B cell (primary cell): ENCODE data around the gene EVA1A. TPM values are rescaled to one million over a fixed set of nuclear protein-coding genes. Genes with fewer than 3 reads are reported as not detected.

Experiments
- ATAC-seq: fragments of 200-7000 bp; cut with Tn5 transposase; one replicate; pipeline ENCODE4 v1.10.0; 2021; ENCODE audit warnings: low read depth, mild to moderate bottlenecking, moderate number of reproducible peaks, moderate library complexity
- CTCF ChIA-PET: fragments of 350-600 bp; sonication (Branson Sonifier 250); formaldehyde crosslinking; loops from one replicate; lab custom pipeline; 2021; ENCODE audit warnings: antibody characterized with exemption, inconsistent platforms; lab: Charles Lee
- POLR2A ChIA-PET: fragments of 350-600 bp; sonication (Branson Sonifier 250); formaldehyde crosslinking; loops from one replicate; lab custom pipeline; 2021; ENCODE audit warnings: antibody characterized with exemption; lab: Charles Lee
- DNase-seq: peaks from one replicate; pipeline ENCODE4 v3.0.0; 2013
- H2AFZ ChIP-seq: 2 replicates; pipeline ENCODE4 v1.6.1; 2012; ENCODE audit warnings: mild to moderate bottlenecking, low read depth, low read length; ENCODE audit not compliant: insufficient read depth, poor library complexity, severe bottlenecking
- H3K27ac ChIP-seq, 2 donors: 1 replicate in 1 of 2; 2 replicates in 1 of 2; pipeline ENCODE4 v1.5.1; 2012 to 2013; ENCODE audit warnings: low read length in 2 of 2, mild to moderate bottlenecking in 2 of 2, moderate library complexity in 1 of 2
- H3K27me3 ChIP-seq, 4 experiments: fragments of 200-600 bp in 1 of 4; sonication (generic) in 1 of 4; replicated peaks in 1 of 4; 1 replicate in 2 of 4; 2 replicates in 2 of 4; pipeline versions ENCODE4 v1.6.1 to v1.7.0; 2013 to 2016; ENCODE audit warnings: low read length in 3 of 4, mild to moderate bottlenecking in 2 of 4, mixed read lengths in 1 of 4, moderate library complexity in 1 of 4; ENCODE audit not compliant: insufficient read depth in 4 of 4, control insufficient read depth in 3 of 4; ENCODE audit errors: control extremely low read depth in 1 of 4
- H3K36me3 ChIP-seq, 2 experiments: replicated peaks in 1 of 2; 1 replicate in 1 of 2; 2 replicates in 1 of 2; pipeline versions ENCODE4 v1.6.1 to v1.7.1; 2013; ENCODE audit warnings: low read length in 1 of 2; ENCODE audit not compliant: insufficient read depth in 2 of 2, control insufficient read depth in 1 of 2; ENCODE audit errors: control extremely low read depth in 1 of 2, extremely low read depth in 1 of 2
- H3K4me1 ChIP-seq, 2 donors: fragments of 200-600 bp in 1 of 2; sonication (generic) in 1 of 2; 1 replicate in 1 of 2; 2 replicates in 1 of 2; pipeline versions ENCODE4 v1.5.1 to v1.6.1; 2013 to 2017; ENCODE audit warnings: low read length in 2 of 2; ENCODE audit not compliant: control insufficient read depth in 2 of 2, insufficient read depth in 2 of 2
- H3K4me2 ChIP-seq: replicated peaks from 2 replicates; pipeline ENCODE3; 2012; ENCODE audit warnings: mild to moderate bottlenecking, low read depth, low read length; ENCODE audit not compliant: poor library complexity, severe bottlenecking
- H3K4me3 ChIP-seq, 5 experiments: fragments of 200-600 bp in 1 of 5; sonication (generic) in 1 of 5; 1 replicate in 3 of 5; 2 replicates in 2 of 5; pipeline versions ENCODE4 v1.5.1 to v1.7.0; 2011 to 2016; ENCODE audit warnings: low read length in 4 of 5, mild to moderate bottlenecking in 4 of 5, low read depth in 2 of 5, control low read depth in 1 of 5, moderate library complexity in 1 of 5; ENCODE audit not compliant: insufficient read depth in 1 of 5; ENCODE audit errors: control extremely low read depth in 1 of 5, extremely low read depth in 1 of 5
- H3K79me2 ChIP-seq: fragments of 200-600 bp; sonication (generic); one replicate; pipeline ENCODE4 v1.6.0; 2016; ENCODE audit warnings: low read length; ENCODE audit not compliant: control insufficient read depth, insufficient read depth
- H3K9ac ChIP-seq: fragments of 200-600 bp; sonication (generic); 2 replicates; pipeline ENCODE4 v1.6.1; 2017; ENCODE audit warnings: mild to moderate bottlenecking, low read length, moderate library complexity
- H3K9me3 ChIP-seq, 3 donors: one replicate each; pipeline versions ENCODE4 v1.6.1 to v1.7.1; 2013; ENCODE audit warnings: low read length in 2 of 3; ENCODE audit not compliant: control insufficient read depth in 2 of 3, insufficient read depth in 1 of 3; ENCODE audit errors: control extremely low read depth in 1 of 3
- H4K20me1 ChIP-seq: 2 replicates; pipeline ENCODE4 v1.6.0; 2012; ENCODE audit warnings: mild to moderate bottlenecking, low read length; ENCODE audit not compliant: insufficient read depth, control insufficient read depth, poor library complexity, severe bottlenecking
- H3K27ac Mint-ChIP-seq: one replicate; pipeline ENCODE4 v1.8.0; 2021; ENCODE audit warnings: mixed read lengths
- H3K27me3 Mint-ChIP-seq: one replicate; pipeline ENCODE4 v1.8.0; 2021; ENCODE audit warnings: mixed read lengths
- H3K4me1 Mint-ChIP-seq: one replicate; pipeline ENCODE4 v1.8.0; 2021; ENCODE audit warnings: mixed read lengths
- H3K4me3 Mint-ChIP-seq: one replicate; pipeline ENCODE4 v1.8.0; 2021; ENCODE audit warnings: mixed read lengths
- H3K9me3 Mint-ChIP-seq: one replicate; pipeline ENCODE4 v1.8.0; 2022; ENCODE audit warnings: mixed read lengths; ENCODE audit not compliant: insufficient read depth
- CTCF ChIP-seq: fragments of 200-600 bp; IDR thresholded peaks from one replicate; pipeline ENCODE4 v1.8.0; 2022; ENCODE audit warnings: antibody characterized with exemption, mild to moderate bottlenecking
- EZH2 ChIP-seq: IDR thresholded peaks from 2 replicates; pipeline ENCODE4 v1.6.1; 2012; ENCODE audit warnings: borderline replicate concordance, low read depth, mild to moderate bottlenecking, moderate library complexity, low read length; ENCODE audit not compliant: insufficient read depth, poor library complexity, severe bottlenecking
- WGBS: methylation state at CpG from one replicate; pipeline ENCODE4 v1.1.5; 2013; ENCODE audit warnings: missing lambda C conversion rate; ENCODE audit not compliant: insufficient coverage; 5-methylcytosine and 5-hydroxymethylcytosine counted together
- intact Hi-C: fragments of 100-400 bp; cut with micrococcal nuclease; formaldehyde crosslinking; loops from one replicate; pipeline ENCODE4 v1.10.0; 2022
- polyA plus RNA-seq: library from polyadenylated mRNA; depleted of rRNA; stranded (reverse); fragments of >200 nt; gene quantifications from 2 replicates; pipeline ENCODE4 v1.2.3, GENCODE V29; 2012
- total RNA-seq, 2 donors: library from RNA; stranded (reverse); fragments of 120-200 nt in 1 of 2; gene quantifications; 1 replicate in 1 of 2; 2 replicates in 1 of 2; pipeline versions ENCODE4 v1.2.3 to v1.2.4, GENCODE V29; 2013 to 2022

The EVA1A gene
- total and polyA plus RNA-seq, 2 donors (not counting 1 experiment from before 2014, with no cell fraction given): not detected

DNA sequence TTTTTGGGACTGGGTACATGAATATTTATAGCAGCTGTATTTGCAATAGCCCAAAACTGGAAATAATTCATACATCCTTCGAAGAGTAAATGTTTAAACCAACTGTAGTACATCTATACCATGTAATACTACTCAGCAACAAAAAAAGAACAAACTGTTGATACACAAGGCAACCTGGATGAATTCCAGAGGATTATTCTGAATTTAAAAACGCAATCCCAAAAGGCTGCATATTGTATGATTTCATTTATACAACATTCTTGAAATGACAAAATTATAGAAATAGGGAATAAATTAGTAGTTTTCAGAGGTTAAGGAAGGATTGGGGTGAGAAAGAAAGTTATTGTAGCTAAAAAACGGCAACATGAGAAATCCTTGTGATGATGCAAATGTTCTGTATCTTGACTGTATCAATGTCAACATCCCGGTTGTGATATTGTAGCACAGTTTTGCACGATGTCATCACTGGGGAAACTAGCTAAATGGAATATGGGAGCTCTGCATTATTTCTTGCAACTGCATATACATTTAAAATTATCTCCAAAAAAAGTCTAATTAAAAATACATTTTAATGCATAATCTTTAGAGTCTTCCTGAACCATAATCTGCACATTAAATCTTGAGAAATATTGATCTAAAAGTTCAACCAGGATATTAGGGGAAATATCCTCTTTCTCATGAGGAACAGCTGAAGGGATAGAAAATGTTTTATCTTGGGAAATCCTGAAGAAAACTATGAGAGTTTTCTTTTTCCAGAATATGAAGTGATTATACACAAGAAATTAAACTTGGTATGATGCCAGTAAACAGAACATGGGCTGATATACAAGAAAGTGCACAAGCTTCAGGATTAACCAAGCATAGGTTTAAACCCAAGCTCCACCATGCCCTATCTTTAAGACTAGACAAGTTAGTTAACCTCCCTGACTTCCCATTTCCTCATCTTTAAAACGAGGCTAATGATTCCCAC, 21.9 kb downstream of the EVA1A start:
- no peak for TF ChIP-seq CTCF
- TF ChIP-seq EZH2: no peak
- CTCF ChIA-PET: no interaction called here
- Mint-ChIP-seq H3K27ac (no peak overlapping the region), H3K9me3 (no peaks in the 10 kb centered on the region), H3K4me1 (no peaks in the 10 kb centered on the region), H3K4me3 (no peak overlapping the region), H3K27me3 (peaks cover 29% of the 10 kb centered on the region)
- Histone ChIP-seq H3K4me1 (no peaks in the 10 kb centered on the region), H3K27me3 (no peaks in the 10 kb centered on the region), H3K9me3 (no peaks in the 10 kb centered on the region), H2AFZ (no peak overlapping the region), H3K4me3 (no peak overlapping the region), H3K4me2 (no peak overlapping the region), H3K27ac (no peak overlapping the region), H3K36me3 (no peaks in the 10 kb centered on the region), H4K20me1 (no peaks in the 10 kb centered on the region), H3K79me2 (no peaks in the 10 kb centered on the region), H3K9ac (no peak overlapping the region)
- WGBS: 88% methylated on average over 1 of the region's 6 CpGs
- DNase-seq (no peak), ATAC-seq (no peak)
- POLR2A ChIA-PET: no interaction called here
- intact Hi-C loops: no loop called here

DNA sequence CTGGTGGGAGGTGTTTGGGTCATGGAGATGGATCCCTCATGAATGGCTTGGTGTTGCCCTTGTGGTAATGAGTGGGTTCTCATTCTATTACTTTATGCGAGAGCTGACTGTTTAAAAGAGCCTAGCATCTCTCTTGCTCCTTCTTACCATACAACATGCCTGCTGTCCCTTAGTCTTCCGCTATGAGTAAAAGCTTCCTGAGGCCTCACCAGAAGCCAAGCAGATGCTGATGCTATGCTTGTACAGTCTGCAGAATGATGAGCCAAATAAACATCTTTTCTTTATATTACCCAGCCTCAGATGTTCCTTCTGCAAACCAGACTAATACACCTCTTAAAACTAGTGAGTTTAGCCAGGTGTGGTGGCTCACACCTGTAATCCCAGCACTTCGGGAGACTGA, 23.1 kb downstream of the EVA1A start:
- ChIA-PET CTCF (no interaction called here), POLR2A (no interaction called here)
- Histone ChIP-seq H3K9ac (no peak overlapping the region), H3K79me2 (no peaks in the 10 kb centered on the region), H3K27me3 (no peaks in the 10 kb centered on the region), H3K27ac (no peak overlapping the region), H3K4me3 (no peak overlapping the region), H3K4me2 (no peak overlapping the region), H3K36me3 (no peaks in the 10 kb centered on the region), H2AFZ (no peak overlapping the region), H4K20me1 (no peaks in the 10 kb centered on the region), H3K9me3 (no peaks in the 10 kb centered on the region), H3K4me1 (no peaks in the 10 kb centered on the region)
- intact Hi-C loops: no loop called here
- no peaks in the 10 kb centered on the region for H3K9me3 Mint-ChIP-seq
- TF ChIP-seq CTCF: no peak
- TF ChIP-seq EZH2: no peak
- no peaks in the 10 kb centered on the region for H3K4me1 Mint-ChIP-seq
- 100% methylated on average over 1 of the region's 3 CpGs for WGBS
- H3K4me3 Mint-ChIP-seq: no peak overlapping the region
- no peak for DNase-seq
- no peak for ATAC-seq
- no peak overlapping the region for H3K27ac Mint-ChIP-seq
- H3K27me3 Mint-ChIP-seq: peaks cover 28% of the 10 kb centered on the region
